ENCODE results near the gene LIPE.

The LIPE gene

DNA sequence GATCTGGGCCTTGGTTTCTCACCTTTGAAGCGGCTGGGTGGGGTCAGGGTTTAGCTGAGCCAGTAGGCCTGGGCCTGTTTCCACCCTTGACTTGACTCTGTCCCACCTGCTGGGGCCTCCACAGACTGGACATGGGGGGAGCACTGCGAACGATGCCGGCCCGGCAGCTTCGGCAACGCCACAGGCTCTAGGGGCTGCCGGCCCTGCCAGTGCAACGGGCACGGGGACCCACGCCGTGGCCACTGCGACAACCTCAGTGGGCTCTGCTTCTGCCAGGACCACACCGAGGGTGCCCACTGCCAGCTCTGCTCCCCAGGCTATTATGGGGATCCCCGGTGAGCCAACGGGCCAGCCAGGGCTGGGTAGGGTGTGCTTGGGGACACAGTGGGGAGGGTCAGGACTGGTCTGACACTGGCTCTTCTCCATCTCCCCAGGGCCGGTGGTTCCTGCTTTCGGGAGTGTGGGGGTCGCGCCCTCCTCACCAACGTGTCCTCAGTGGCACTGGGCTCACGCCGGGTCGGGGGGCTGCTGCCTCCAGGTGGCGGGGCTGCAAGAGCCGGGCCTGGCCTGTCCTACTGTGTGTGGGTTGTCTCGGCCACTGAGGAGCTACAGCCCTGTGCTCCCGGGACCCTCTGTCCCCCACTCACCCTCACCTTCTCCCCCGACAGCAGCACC, 73.7 kb downstream of the LIPE start:
- DNase-seq (ENCODE audit: low spot score) = no peak

- peak; percentile 46 for DNase-seq (ENCODE audit: low spot score)
Observed at GRCh38 chr19:42352301-42353259, 74.6 kb downstream of the LIPE start.
